C4-2B (cell line): Measurements from ENCODE around the gene APLF.

Experiments used
- H3K27ac ChIP-seq: fragments of 450-650 bp; 2 replicates; pipeline ENCODE4 v1.5.1; 2017
- CTCF ChIP-seq: fragments of 450-650 bp; conservative IDR thresholded peaks from 2 replicates; pipeline ENCODE4 v1.5.1; 2017; ENCODE audit warnings: mild to moderate bottlenecking
- ZFX ChIP-seq: fragments of 450-650 bp; IDR thresholded peaks from 2 replicates; pipeline ENCODE4 v1.6.1; 2017

Gene APLF

DNA sequence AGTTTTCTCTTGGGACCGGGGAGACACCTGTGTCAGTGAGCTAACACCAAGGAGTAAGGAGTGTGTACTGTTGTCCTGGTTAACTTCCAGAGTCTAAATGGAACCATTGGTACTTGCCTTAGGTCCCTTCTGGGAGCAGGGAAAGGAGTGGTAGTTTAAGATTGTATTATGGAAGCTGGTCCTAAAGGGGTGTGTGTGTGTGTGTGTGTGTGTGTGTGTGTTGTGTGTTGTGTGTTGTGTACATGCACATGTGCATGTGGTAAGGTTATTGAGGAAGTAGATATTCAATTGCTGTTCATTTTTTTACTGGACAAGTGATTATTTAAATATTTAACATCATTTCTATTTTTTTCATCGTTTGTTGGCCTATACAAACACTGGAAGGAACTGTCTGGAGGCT lies 1.4 kb downstream of the APLF start:
- TF ChIP-seq CTCF: no peak
- TF ChIP-seq ZFX: no peak
- no peak overlapping the region for H3K27ac ChIP-seq

GRCh38 chr2:68469935-68470334 lies 2.5 kb downstream of the APLF start:
- no peak overlapping the region for H3K27ac ChIP-seq
- no peak for TF ChIP-seq CTCF
- no peak for TF ChIP-seq ZFX

GRCh38 chr2:68471385-68471784 lies 4.0 kb downstream of the APLF start:
- no peak overlapping the region for H3K27ac ChIP-seq
- no peak for TF ChIP-seq CTCF
- no peak for TF ChIP-seq ZFX

DNA sequence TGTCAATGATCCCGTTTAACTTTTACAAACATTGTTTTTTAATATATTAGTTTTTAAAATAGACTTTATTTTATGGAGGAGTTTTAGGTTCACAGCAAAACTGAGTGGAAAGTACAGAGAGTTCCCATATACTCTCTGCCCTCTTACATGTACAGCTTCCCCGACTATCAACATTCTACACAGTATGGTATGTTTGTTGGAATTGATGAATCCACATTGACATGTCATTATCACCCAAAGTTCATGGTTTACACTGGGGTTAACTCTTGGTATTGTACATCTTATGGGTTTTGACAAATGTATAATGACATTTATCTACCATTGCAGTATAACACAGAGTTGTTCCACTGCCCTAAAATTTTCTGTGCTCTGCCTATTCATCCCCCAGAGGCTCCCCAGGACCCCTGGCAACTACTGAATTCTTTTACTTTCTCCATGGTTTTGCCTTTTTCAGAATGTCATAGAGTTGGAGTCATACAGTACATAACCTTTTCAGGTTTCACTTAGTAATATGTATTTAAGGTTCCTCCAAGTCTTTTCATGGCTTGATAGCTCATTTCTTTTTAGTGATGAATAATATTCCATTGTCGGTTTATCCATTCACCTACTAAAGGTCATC lies 5.5 kb downstream of the APLF start:
- TF ChIP-seq CTCF: no peak
- no peak for TF ChIP-seq ZFX
- H3K27ac ChIP-seq: no peak overlapping the region

DNA sequence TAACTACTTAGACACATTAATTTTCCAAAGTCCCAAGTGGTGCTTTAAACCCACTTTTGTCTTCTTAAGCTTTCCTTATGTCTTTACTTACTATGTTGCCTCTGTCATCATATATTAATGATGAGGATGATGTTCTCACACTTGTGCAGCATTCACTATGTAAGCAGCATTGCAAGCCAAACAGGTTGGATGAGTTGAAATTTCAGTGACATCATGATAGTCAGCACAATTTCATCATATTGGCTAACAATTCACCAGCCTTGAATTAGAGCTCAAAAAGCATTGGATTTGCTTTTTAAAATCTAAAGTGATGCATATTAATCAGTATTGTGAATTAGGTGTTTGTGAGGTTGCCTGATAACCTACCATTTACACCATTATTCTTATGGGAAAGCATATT lies 7.7 kb downstream of the APLF start:
- TF ChIP-seq ZFX: no peak
- no peak overlapping the region for H3K27ac ChIP-seq

GRCh38 chr2:68475576-68475975 lies 8.2 kb downstream of the APLF start:
- no peak overlapping the region for H3K27ac ChIP-seq
- TF ChIP-seq ZFX (no peak), CTCF (no peak)

DNA sequence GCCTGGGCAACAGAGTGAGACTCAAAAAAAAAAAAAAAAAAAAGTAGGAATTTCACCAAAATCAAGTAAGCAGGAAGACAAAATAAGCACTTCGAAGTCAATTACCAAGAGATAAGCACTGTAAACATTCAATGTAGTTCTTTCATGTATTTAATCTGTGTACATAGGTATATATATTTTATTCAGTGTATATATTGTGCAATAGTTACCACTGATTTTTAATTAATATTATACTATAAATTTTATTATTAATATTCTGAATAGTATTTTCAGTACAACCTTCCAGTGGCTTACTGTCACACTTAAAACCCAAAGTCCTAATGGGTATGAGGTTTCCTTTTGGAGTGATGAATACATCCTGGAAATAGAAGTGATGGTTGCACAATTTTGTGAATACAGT lies 9.1 kb downstream of the APLF start:
- TF ChIP-seq ZFX (no peak), CTCF (no peak)
- no peak overlapping the region for H3K27ac ChIP-seq

GRCh38 chr2:68478688-68479087 lies 11.3 kb downstream of the APLF start:
- TF ChIP-seq CTCF: no peak
- TF ChIP-seq ZFX: no peak
- H3K27ac ChIP-seq: no peak overlapping the region
